Colonic mucosa (tissue), 4 donors: ENCODE results near the gene XPO4. TPM values are rescaled to one million over a fixed set of nuclear protein-coding genes. Genes with fewer than 3 reads are reported as not detected.
"Not testable (repeated sequence)": the region's sequence is repeated elsewhere in the genome, so short reads cannot be mapped to it uniquely, and the experiment has no call there.

Experiments
- DNase-seq: peaks from one replicate; pipeline ENCODE4 v3.0.0-alpha.2; 2020
- H3K27ac ChIP-seq: fragments of 200-600 bp; one replicate; pipeline ENCODE4 v1.8.0; 2021
- H3K27me3 ChIP-seq: fragments of 200-600 bp; one replicate; pipeline ENCODE4 v1.8.0; 2021
- H3K36me3 ChIP-seq: fragments of 200-600 bp; one replicate; pipeline ENCODE4 v1.8.0; 2021
- H3K4me1 ChIP-seq: fragments of 200-600 bp; one replicate; pipeline ENCODE4 v1.8.0; 2021; ENCODE audit warnings: mild to moderate bottlenecking
- H3K4me3 ChIP-seq: fragments of 200-600 bp; one replicate; pipeline ENCODE4 v1.8.0; 2021
- H3K9ac ChIP-seq, 2 donors: one replicate each; pipeline ENCODE4 v1.7.0; 2013; ENCODE audit warnings: control low read depth in 2 of 2, low read depth in 2 of 2, low read length in 2 of 2
- H3K9me3 ChIP-seq: fragments of 200-600 bp; one replicate; pipeline ENCODE4 v1.8.0; 2021
- CTCF ChIP-seq: fragments of 200-600 bp; IDR thresholded peaks from one replicate; pipeline ENCODE4 v1.8.0; 2022; ENCODE audit warnings: antibody characterized with exemption, mild to moderate bottlenecking
- intact Hi-C: fragments of 100-400 bp; cut with DNase I; formaldehyde crosslinking; loops from one replicate; pipeline ENCODE4 v1.14.1; 2022
- total RNA-seq, 2 donors: library from RNA; stranded (reverse); fragmentation: NEBNext Ultra II Directional in 1 of 2; extraction: Animal tissue kit (Norgen Biotek cat#: 25700) in 1 of 2; gene quantifications; one replicate each; pipeline ENCODE4 v1.2.1, GENCODE V29; 2021
- donor health status: healthy.
- donor health status: DM: no; HTN: no; CAD: no.
- donor health status: DM: no; HTN: no; CAD: no.

XPO4 gene
- total RNA-seq, 2 donors from 2014 or later: 9.1 to 18.2 TPM

GRCh38 chr13:20901668-20902437 lies 693 bp downstream of the XPO4 start:
- Histone ChIP-seq H3K36me3 (no peaks in the 10 kb centered on the region), H3K9me3 (no peaks in the 10 kb centered on the region), H3K9ac (peak overlapping the region; percentile 94 to 98), H3K27me3 (no peaks in the 10 kb centered on the region), H3K4me3 (peak overlapping the region; percentile 95), H3K4me1 (no peaks in the 10 kb centered on the region), H3K27ac (peak overlapping the region; percentile 62)
- peak; percentile 73 for DNase-seq
- no peak for TF ChIP-seq CTCF
- intact Hi-C loops: no loop called here

DNA sequence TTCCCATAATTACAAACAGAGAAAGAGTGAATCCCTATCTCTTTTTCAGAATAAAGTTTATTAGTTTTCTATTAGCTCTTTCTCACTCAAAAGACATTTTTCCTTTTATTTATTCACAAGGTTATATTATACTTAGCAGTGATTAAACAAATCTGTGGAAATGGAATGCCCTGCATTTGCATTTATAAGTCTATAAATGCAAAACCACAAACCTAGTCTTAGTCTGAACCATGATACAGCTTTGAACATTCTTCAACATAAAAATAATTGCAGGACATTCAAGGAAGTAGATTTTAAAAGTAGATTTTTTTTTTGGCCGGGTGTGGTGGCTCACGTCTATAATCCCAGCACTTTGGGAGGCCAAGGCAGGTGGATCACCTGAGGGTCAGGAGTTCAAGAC lies 8.3 kb downstream of the XPO4 start:
- no peak overlapping the region for H3K9ac ChIP-seq
- H3K36me3 ChIP-seq: no peaks in the 10 kb centered on the region
- H3K27ac ChIP-seq: no peak overlapping the region
- H3K4me1 ChIP-seq: no peaks in the 10 kb centered on the region
- DNase-seq: no peak
- H3K9me3 ChIP-seq: no peaks in the 10 kb centered on the region
- H3K4me3 ChIP-seq: no peak overlapping the region
- no peak for TF ChIP-seq CTCF
- no peaks in the 10 kb centered on the region for H3K27me3 ChIP-seq
- intact Hi-C loops: no loop called here

- no peaks in the 10 kb centered on the region for H3K36me3 ChIP-seq
- no peak overlapping the region for H3K27ac ChIP-seq
- H3K4me1 ChIP-seq: no peaks in the 10 kb centered on the region
- no peaks in the 10 kb centered on the region for H3K9me3 ChIP-seq
- H3K27me3 ChIP-seq: no peaks in the 10 kb centered on the region
- intact Hi-C loops: no loop called here
- H3K4me3 ChIP-seq: no peak overlapping the region
- TF ChIP-seq CTCF: no peak
- no peak for DNase-seq
- H3K9ac ChIP-seq: no peak overlapping the region
Observed at GRCh38 chr13:20891768-20892167, 10.8 kb downstream of the XPO4 start.

GRCh38 chr13:20891034-20891433 lies 11.5 kb downstream of the XPO4 start:
- DNase-seq: no peak
- intact Hi-C loops: no loop called here
- TF ChIP-seq CTCF: no peak

GRCh38 chr13:20890540-20890939 lies 12.0 kb downstream of the XPO4 start:
- H3K9ac ChIP-seq, H3K4me1 ChIP-seq, H3K4me3 ChIP-seq, H3K36me3 ChIP-seq, H3K27ac ChIP-seq, DNase-seq, H3K9me3 ChIP-seq, H3K27me3 ChIP-seq, intact Hi-C loops: not testable (repeated sequence)

More at GRCh38 chr13:20891034-20891433, 11.5 kb downstream of the XPO4 start:
- no peak overlapping the region for H3K9ac ChIP-seq
- no peak overlapping the region for H3K27ac ChIP-seq
- H3K4me3 ChIP-seq: no peak overlapping the region
- H3K36me3 ChIP-seq: no peaks in the 10 kb centered on the region
- no peaks in the 10 kb centered on the region for H3K4me1 ChIP-seq
- no peaks in the 10 kb centered on the region for H3K27me3 ChIP-seq
- no peaks in the 10 kb centered on the region for H3K9me3 ChIP-seq

- Histone ChIP-seq H3K4me1 (no peaks in the 10 kb centered on the region), H3K9ac (no peak overlapping the region), H3K4me3 (no peak overlapping the region), H3K9me3 (no peaks in the 10 kb centered on the region), H3K36me3 (no peaks in the 10 kb centered on the region), H3K27me3 (no peaks in the 10 kb centered on the region), H3K27ac (no peak overlapping the region)
- DNase-seq: no peak
- intact Hi-C loops: no loop called here
- no peak for TF ChIP-seq CTCF
Observed at GRCh38 chr13:20882206-20882605, 20.3 kb downstream of the XPO4 start.
